Measurements from ENCODE around the gene TRIO. TPM values are rescaled to one million over a fixed set of nuclear protein-coding genes. Genes with fewer than 3 reads are reported as not detected.

The TRIO gene
- total RNA-seq, 6 experiments from 2014 or later: 167 to 219 (median 190) TPM

- DNase-seq: no peak
- peaks cover 35% of the 10 kb centered on the region for H3K4me1 Mint-ChIP-seq (ENCODE audit: low read depth)
- H3K27ac Mint-ChIP-seq: peak overlapping the region; percentile 43; the same call in 1 of the 2 replicates
- TF ChIP-seq CTCF (IDR thresholded peaks at IDR 0.05): no peak
- no peak overlapping the region; the same call in 1 of the 2 replicates for H3K4me3 Mint-ChIP-seq
- H3K27me3 Mint-ChIP-seq (ENCODE audit: insufficient read depth): peaks cover 21% of the 10 kb centered on the region
- no peaks in the 10 kb centered on the region; the same call in 1 of the 2 replicates for H3K9me3 Mint-ChIP-seq
- H3K36me3 Mint-ChIP-seq (ENCODE audit: low read depth): peaks cover 60% of the 10 kb centered on the region
These were observed 336.1 kb downstream of the TRIO start for GRCh38 chr5:14479143-14479696.

GRCh38 chr5:14481349-14481748 is 338.2 kb downstream of the TRIO start:
- H3K4me3 Mint-ChIP-seq: no peak overlapping the region

GRCh38 chr5:14482085-14482484 is 338.9 kb downstream of the TRIO start:
- Mint-ChIP-seq H3K4me3 (no peak overlapping the region), H3K9me3 (no peaks in the 10 kb centered on the region; the same call in 1 of the 2 replicates), H3K27me3 (ENCODE audit: insufficient read depth) (peaks cover 36% of the 10 kb centered on the region), H3K27ac (no peak overlapping the region), H3K4me1 (ENCODE audit: low read depth) (peaks cover 9% of the 10 kb centered on the region), H3K36me3 (ENCODE audit: low read depth) (peaks cover 64% of the 10 kb centered on the region)
- TF ChIP-seq CTCF (IDR thresholded peaks at IDR 0.05): no peak
- DNase-seq: no peak

More at GRCh38 chr5:14481349-14481748, 338.2 kb downstream of the TRIO start:
- peaks cover 62% of the 10 kb centered on the region for H3K36me3 Mint-ChIP-seq (ENCODE audit: low read depth)
- DNase-seq: no peak
- peaks cover 33% of the 10 kb centered on the region for H3K27me3 Mint-ChIP-seq (ENCODE audit: insufficient read depth)
- TF ChIP-seq CTCF (IDR thresholded peaks at IDR 0.05): no peak
- H3K4me1 Mint-ChIP-seq (ENCODE audit: low read depth): peaks cover 16% of the 10 kb centered on the region
- H3K27ac Mint-ChIP-seq: no peak overlapping the region; the same call in 1 of the 2 replicates
- no peaks in the 10 kb centered on the region; the same call in 1 of the 2 replicates for H3K9me3 Mint-ChIP-seq

GRCh38 chr5:14483504-14484157 is 340.5 kb downstream of the TRIO start:
- Mint-ChIP-seq H3K27me3 (ENCODE audit: insufficient read depth) (peaks cover 39% of the 10 kb centered on the region), H3K4me3 (peak overlapping the region; percentile 28; the same call in 1 of the 2 replicates), H3K9me3 (peaks cover 4% of the 10 kb centered on the region), H3K4me1 (ENCODE audit: low read depth) (no peaks in the 10 kb centered on the region), H3K27ac (no peak overlapping the region; the same call in 1 of the 2 replicates), H3K36me3 (ENCODE audit: low read depth) (peaks cover 61% of the 10 kb centered on the region)
- TF ChIP-seq CTCF (IDR thresholded peaks at IDR 0.05): no peak
- DNase-seq: no peak

- H3K9me3 Mint-ChIP-seq: peaks cover 13% of the 10 kb centered on the region
- H3K4me3 Mint-ChIP-seq: peak overlapping the region; percentile 27; the same call in 1 of the 2 replicates
- peaks cover 61% of the 10 kb centered on the region for H3K36me3 Mint-ChIP-seq (ENCODE audit: low read depth)
- peak overlapping the region; percentile 47; the same call in 1 of the 2 replicates for H3K27ac Mint-ChIP-seq
- H3K4me1 Mint-ChIP-seq (ENCODE audit: low read depth): peaks cover 9% of the 10 kb centered on the region
- TF ChIP-seq CTCF (IDR thresholded peaks at IDR 0.05): no peak
- no peak for DNase-seq
- peaks cover 40% of the 10 kb centered on the region for H3K27me3 Mint-ChIP-seq (ENCODE audit: insufficient read depth)
These were observed 343.3 kb downstream of the TRIO start for GRCh38 chr5:14486486-14486885.

Measured in HFFc6 (cell line).